Neural progenitor cell (in vitro differentiated cells): Measurements from ENCODE around the gene GUCY1A2.

Experiments
- CTCF ChIP-seq: fragments of 200-600 bp; sonication (generic); IDR thresholded peaks from 2 replicates; pipeline ENCODE4 v1.5.1; 2017; ENCODE audit warnings: antibody characterized with exemption, mild to moderate bottlenecking
- EZH2 ChIP-seq: fragments of 200-600 bp; sonication (generic); IDR thresholded peaks from 2 replicates; pipeline ENCODE4 v1.6.1; 2017; ENCODE audit warnings: antibody characterized with exemption, mild to moderate bottlenecking, moderate library complexity

- TF ChIP-seq CTCF, result no peak
- no peak for TF ChIP-seq EZH2
Measured at GRCh38 chr11:106879832-106880546, 138.3 kb downstream of the GUCY1A2 start.
